GM23338 (cell line): ENCODE results near the gene ELAVL3. TPM values are rescaled to one million over a fixed set of nuclear protein-coding genes. Genes with fewer than 3 reads are reported as not detected.
A peak's percentile ranks its signal among the peaks of the same experiment; 100 is the strongest.

Experiments
- ATAC-seq: fragments of 200-7000 bp; cut with Tn5 transposase; 3 replicates; pipeline ENCODE4 v1.9.1; 2020
- DNase-seq: peaks from one replicate; pipeline ENCODE4 v3.0.0-alpha.2; 2015; ENCODE audit warnings: low spot score
- H2AFZ ChIP-seq: fragments of 200-600 bp; sonication (generic); 2 replicates; pipeline ENCODE4 v1.8.0; 2016; ENCODE audit warnings: antibody characterized with exemption, mild to moderate bottlenecking, moderate library complexity
- H3F3A ChIP-seq: fragments of 200-600 bp; sonication (generic); replicated peaks from 2 replicates; pipeline ENCODE4 v1.8.0; 2017; ENCODE audit warnings: antibody characterized with exemption, mixed run types, low read depth
- H3K27ac ChIP-seq: fragments of 200-600 bp; sonication (generic); 2 replicates; pipeline ENCODE4 v1.6.1; 2016; ENCODE audit warnings: low read depth
- H3K27me3 ChIP-seq: fragments of 200-600 bp; sonication (generic); 2 replicates; pipeline ENCODE4 v1.8.0; 2016; ENCODE audit warnings: mild to moderate bottlenecking, mixed run types, moderate library complexity; ENCODE audit not compliant: insufficient read depth
- H3K36me3 ChIP-seq: fragments of 200-600 bp; sonication (generic); 2 replicates; pipeline ENCODE4 v1.8.0; 2016; ENCODE audit warnings: mild to moderate bottlenecking; ENCODE audit not compliant: insufficient read depth
- H3K4me1 ChIP-seq: fragments of 200-600 bp; sonication (generic); 2 replicates; pipeline ENCODE4 v1.8.0; 2016; ENCODE audit warnings: mild to moderate bottlenecking, moderate library complexity; ENCODE audit not compliant: insufficient read depth
- H3K4me2 ChIP-seq: fragments of 200-600 bp; sonication (generic); 2 replicates; pipeline ENCODE4 v1.7.1; 2017; ENCODE audit warnings: mixed run types
- H3K4me3 ChIP-seq: fragments of 200-600 bp; sonication (generic); 2 replicates; pipeline ENCODE4 v1.6.1; 2016; ENCODE audit warnings: mixed run types
- H3K79me2 ChIP-seq: fragments of 200-600 bp; sonication (generic); replicated peaks from 2 replicates; pipeline ENCODE4 v1.8.0; 2017; ENCODE audit warnings: mild to moderate bottlenecking; ENCODE audit not compliant: insufficient read depth
- H3K9me2 ChIP-seq: fragments of 200-600 bp; sonication (generic); 2 replicates; pipeline ENCODE4 v1.8.0; 2017; ENCODE audit not compliant: insufficient read depth
- H4K20me1 ChIP-seq: fragments of 200-600 bp; sonication (generic); replicated peaks from 2 replicates; pipeline ENCODE4 v1.8.0; 2017; ENCODE audit warnings: mild to moderate bottlenecking; ENCODE audit not compliant: insufficient read depth
- H3K27ac Mint-ChIP-seq: 2 replicates; pipeline ENCODE4 v1.8.0; 2020; ENCODE audit warnings: inconsistent platforms, mild to moderate bottlenecking, moderate library complexity, mixed read lengths
- H3K27me3 Mint-ChIP-seq: 3 replicates; pipeline ENCODE4 v1.8.0; 2022; ENCODE audit warnings: low read depth, mild to moderate bottlenecking, moderate library complexity, mixed read lengths, inconsistent platforms; ENCODE audit not compliant: insufficient read depth, poor library complexity
- H3K36me3 Mint-ChIP-seq: 3 replicates; pipeline ENCODE4 v1.8.0; 2021; ENCODE audit warnings: low read depth, mild to moderate bottlenecking, inconsistent platforms, moderate library complexity, mixed read lengths
- H3K4me1 Mint-ChIP-seq: 3 replicates; pipeline ENCODE4 v1.8.0; 2020; ENCODE audit warnings: mild to moderate bottlenecking, inconsistent platforms, mixed read lengths
- H3K4me3 Mint-ChIP-seq: 3 replicates; pipeline ENCODE4 v1.8.0; 2021; ENCODE audit warnings: moderate library complexity, mild to moderate bottlenecking, inconsistent platforms, mixed read lengths
- H3K9me3 Mint-ChIP-seq: 3 replicates; pipeline ENCODE4 v1.8.0; 2020; ENCODE audit warnings: moderate library complexity, mild to moderate bottlenecking, inconsistent platforms, mixed read lengths
- CREB1 ChIP-seq: fragments of 250-450 bp; sonication (Bioruptor Pico); IDR thresholded peaks from 2 replicates; pipeline ENCODE4 v1.5.0; 2020; ENCODE audit warnings: low read depth, mild to moderate bottlenecking, moderate library complexity
- ETS1 ChIP-seq: IDR thresholded peaks from 2 replicates; pipeline ENCODE4 v1.6.1; 2016; ENCODE audit warnings: antibody characterized with exemption
- EZH2 ChIP-seq: fragments of 200-600 bp; sonication (generic); IDR thresholded peaks from one replicate; pipeline ENCODE4 v1.8.0; 2017; ENCODE audit warnings: antibody characterized with exemption, mild to moderate bottlenecking, low read depth; ENCODE audit not compliant: unreplicated experiment
- EZH2phosphoT487 ChIP-seq: fragments of 200-600 bp; sonication (generic); IDR thresholded peaks from one replicate; pipeline ENCODE4 v1.8.1; 2018; ENCODE audit warnings: antibody characterized with exemption; ENCODE audit not compliant: unreplicated experiment
- JUNB ChIP-seq: IDR thresholded peaks from one replicate; pipeline ENCODE4 v1.6.1; 2016; ENCODE audit warnings: antibody characterized with exemption; ENCODE audit not compliant: unreplicated experiment
- POLR2AphosphoS5 ChIP-seq: IDR thresholded peaks from 2 replicates; pipeline ENCODE4 v1.6.1; 2016; ENCODE audit warnings: antibody characterized with exemption, low read depth
- STAT1 ChIP-seq: IDR thresholded peaks from one replicate; pipeline ENCODE4 v1.6.1; 2016; ENCODE audit warnings: antibody characterized with exemption; ENCODE audit not compliant: unreplicated experiment
- ZNF114 ChIP-seq: fragments of 250-450 bp; sonication (Bioruptor Pico); IDR thresholded peaks from 2 replicates; pipeline ENCODE4 v1.5.0; 2020; ENCODE audit warnings: mild to moderate bottlenecking, moderate library complexity
- polyA plus RNA-seq: library from polyadenylated mRNA; unstranded; fragments of >200 nt; fragmentation: Nextera tagmentation; extraction: Ambion mirVana; gene quantifications from 2 replicates; pipeline ENCODE4 v1.2.1, GENCODE V29; 2016
- total RNA-seq: library from RNA; depleted of rRNA; stranded (reverse); fragments of >200 nt; shearing (Covaris generic); gene quantifications from 2 replicates; pipeline ENCODE4 v1.2.3, GENCODE V29; 2014
- TF ChIP-seq, protein P1 (sequence below): IDR thresholded peaks from one replicate; pipeline ENCODE4 v1.6.1; 2018; ENCODE audit warnings: antibody characterized with exemption; ENCODE audit not compliant: unreplicated experiment
- TF ChIP-seq, protein P2 (sequence below), 2 experiments: fragments of 200-600 bp in 1 of 2; sonication (generic) in 1 of 2; conservative IDR thresholded peaks; 2 replicates each; pipeline versions ENCODE4 v1.5.1 to v1.6.1; 2016 to 2017; ENCODE audit warnings: antibody characterized with exemption in 2 of 2, low read depth in 2 of 2, mild to moderate bottlenecking in 2 of 2, moderate library complexity in 1 of 2

The ELAVL3 gene
- total and polyA plus RNA-seq, 2 experiments from 2014 or later: 0.45 to 1.2 TPM

DNA sequence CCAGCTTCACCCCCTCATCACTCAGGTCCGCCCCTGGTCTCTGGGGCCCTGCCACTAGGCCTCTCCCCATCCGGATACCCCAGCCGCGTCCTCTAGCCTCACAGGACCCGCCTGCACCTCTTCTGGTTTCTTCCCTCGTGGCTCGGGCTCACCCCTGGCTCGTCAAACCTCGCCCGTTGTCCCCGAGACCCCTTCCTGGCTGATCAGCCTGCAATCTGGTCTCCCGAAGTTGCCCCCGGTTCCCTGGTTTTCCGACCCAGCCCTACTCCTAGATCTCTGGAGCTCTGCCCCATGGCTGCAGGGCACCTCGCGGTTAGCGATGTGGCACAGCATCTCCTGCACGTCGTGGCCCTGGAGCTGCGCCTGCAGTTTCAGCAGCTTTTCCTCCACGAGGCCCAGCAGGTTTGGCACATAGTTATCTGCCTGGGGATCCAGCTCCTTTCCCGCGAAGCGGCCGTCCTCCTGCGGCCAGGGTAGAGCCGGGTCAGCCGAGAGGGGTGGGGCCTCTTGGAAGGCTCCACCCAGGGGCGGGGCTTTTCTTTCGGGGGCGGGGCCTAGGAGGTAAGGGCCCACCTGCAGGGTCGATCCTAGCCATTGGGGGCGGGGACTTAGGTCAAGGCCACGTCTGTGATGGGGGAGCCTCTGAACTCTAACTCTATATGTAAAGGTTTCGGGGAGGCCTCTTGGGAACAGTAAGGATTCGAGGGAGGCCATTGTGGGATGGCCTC, 59.3 kb downstream of the ELAVL3 start:
- Mint-ChIP-seq H3K9me3 (peaks cover 2% of the 10 kb centered on the region; the same call in 1 of the 3 replicates), H3K27ac (peak overlapping the region; percentile 93), H3K27me3 (peaks cover 47% of the 10 kb centered on the region), H3K36me3 (peaks cover 1% of the 10 kb centered on the region; the same call in 1 of the 3 replicates), H3K4me3 (peak overlapping the region; percentile 82), H3K4me1 (peaks cover 19% of the 10 kb centered on the region)
- Histone ChIP-seq H4K20me1 (no peaks in the 10 kb centered on the region), H3K36me3 (no peaks in the 10 kb centered on the region), H3K9me2 (no peaks in the 10 kb centered on the region), H3K4me2 (peak overlapping the region; percentile 100), H3K79me2 (no peaks in the 10 kb centered on the region), H3K4me1 (peaks cover 33% of the 10 kb centered on the region), H3K27me3 (peaks cover 45% of the 10 kb centered on the region), H3K4me3 (peak overlapping the region; percentile 90), H3F3A (peaks cover 23% of the 10 kb centered on the region), H3K27ac (peak overlapping the region; percentile 63; the same call in 1 of the 2 replicates), H2AFZ (peak overlapping the region; percentile 92)
- DNase-seq: peak; percentile 94
- TF ChIP-seq EZH2 (no peak), CREB1 (CRISPR knock-in tag) (no peak), POLR2AphosphoS5 (peak; percentile 48)
- peak; percentile 20 for ATAC-seq

DNA sequence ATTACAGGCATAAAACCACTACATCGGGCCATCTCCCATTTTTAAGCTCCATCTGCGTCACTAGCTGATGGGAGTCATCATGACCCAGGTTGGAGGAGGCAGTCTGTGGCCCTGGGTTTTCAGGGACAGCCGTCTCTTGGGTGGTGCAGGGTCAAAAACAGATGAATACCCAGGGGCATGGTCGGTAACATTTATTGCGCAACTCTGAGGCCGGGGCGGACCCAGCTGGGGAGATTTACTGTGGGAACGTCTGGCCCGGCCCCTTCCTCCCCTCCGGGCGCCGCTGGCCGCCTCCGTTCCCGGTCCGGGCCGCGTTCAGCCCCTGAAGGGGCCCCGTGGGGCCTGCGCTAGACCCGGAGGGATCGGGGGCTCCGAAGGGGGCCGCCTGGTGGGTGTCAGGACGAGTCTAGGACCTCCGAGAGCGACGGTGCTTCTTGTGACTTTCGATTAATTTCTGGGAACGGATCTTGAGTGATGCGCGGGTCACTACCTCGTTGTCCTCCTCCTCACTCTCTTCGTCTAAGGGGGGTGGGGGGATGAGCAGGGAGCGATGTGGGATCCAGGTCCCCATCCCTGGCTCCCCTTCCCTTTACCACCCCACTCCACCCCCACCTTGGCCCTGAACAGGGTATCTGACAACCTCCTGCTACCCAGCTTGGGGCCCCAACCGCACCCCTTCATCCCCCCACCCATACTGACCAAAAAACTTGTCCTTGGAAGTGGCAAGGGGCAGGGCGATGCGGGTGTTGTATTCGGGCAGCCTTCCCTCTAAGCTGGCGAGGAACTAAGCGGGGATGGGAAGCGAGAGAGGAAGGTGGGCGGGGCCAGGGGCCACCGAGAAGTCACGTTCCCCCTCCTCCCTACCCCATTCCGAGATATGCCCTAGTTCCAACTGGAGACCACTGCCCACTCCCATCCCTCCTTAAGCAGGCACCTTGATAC, 60.1 kb downstream of the ELAVL3 start:
- Mint-ChIP-seq H3K36me3 (peaks cover 5% of the 10 kb centered on the region), H3K4me1 (peaks cover 22% of the 10 kb centered on the region), H3K27me3 (peaks cover 42% of the 10 kb centered on the region), H3K27ac (no peak overlapping the region), H3K4me3 (peak overlapping the region; percentile 82), H3K9me3 (peaks cover 2% of the 10 kb centered on the region; the same call in 1 of the 3 replicates)
- TF ChIP-seq ZNF114 (no peak), POLR2AphosphoS5 (peak; percentile 57), JUNB (no peak), ETS1 (no peak), EZH2phosphoT487 (no peak), STAT1 (no peak)
- TF ChIP-seq, protein P1, sequence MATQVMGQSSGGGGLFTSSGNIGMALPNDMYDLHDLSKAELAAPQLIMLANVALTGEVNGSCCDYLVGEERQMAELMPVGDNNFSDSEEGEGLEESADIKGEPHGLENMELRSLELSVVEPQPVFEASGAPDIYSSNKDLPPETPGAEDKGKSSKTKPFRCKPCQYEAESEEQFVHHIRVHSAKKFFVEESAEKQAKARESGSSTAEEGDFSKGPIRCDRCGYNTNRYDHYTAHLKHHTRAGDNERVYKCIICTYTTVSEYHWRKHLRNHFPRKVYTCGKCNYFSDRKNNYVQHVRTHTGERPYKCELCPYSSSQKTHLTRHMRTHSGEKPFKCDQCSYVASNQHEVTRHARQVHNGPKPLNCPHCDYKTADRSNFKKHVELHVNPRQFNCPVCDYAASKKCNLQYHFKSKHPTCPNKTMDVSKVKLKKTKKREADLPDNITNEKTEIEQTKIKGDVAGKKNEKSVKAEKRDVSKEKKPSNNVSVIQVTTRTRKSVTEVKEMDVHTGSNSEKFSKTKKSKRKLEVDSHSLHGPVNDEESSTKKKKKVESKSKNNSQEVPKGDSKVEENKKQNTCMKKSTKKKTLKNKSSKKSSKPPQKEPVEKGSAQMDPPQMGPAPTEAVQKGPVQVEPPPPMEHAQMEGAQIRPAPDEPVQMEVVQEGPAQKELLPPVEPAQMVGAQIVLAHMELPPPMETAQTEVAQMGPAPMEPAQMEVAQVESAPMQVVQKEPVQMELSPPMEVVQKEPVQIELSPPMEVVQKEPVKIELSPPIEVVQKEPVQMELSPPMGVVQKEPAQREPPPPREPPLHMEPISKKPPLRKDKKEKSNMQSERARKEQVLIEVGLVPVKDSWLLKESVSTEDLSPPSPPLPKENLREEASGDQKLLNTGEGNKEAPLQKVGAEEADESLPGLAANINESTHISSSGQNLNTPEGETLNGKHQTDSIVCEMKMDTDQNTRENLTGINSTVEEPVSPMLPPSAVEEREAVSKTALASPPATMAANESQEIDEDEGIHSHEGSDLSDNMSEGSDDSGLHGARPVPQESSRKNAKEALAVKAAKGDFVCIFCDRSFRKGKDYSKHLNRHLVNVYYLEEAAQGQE: no peak
- TF ChIP-seq, protein P2, sequence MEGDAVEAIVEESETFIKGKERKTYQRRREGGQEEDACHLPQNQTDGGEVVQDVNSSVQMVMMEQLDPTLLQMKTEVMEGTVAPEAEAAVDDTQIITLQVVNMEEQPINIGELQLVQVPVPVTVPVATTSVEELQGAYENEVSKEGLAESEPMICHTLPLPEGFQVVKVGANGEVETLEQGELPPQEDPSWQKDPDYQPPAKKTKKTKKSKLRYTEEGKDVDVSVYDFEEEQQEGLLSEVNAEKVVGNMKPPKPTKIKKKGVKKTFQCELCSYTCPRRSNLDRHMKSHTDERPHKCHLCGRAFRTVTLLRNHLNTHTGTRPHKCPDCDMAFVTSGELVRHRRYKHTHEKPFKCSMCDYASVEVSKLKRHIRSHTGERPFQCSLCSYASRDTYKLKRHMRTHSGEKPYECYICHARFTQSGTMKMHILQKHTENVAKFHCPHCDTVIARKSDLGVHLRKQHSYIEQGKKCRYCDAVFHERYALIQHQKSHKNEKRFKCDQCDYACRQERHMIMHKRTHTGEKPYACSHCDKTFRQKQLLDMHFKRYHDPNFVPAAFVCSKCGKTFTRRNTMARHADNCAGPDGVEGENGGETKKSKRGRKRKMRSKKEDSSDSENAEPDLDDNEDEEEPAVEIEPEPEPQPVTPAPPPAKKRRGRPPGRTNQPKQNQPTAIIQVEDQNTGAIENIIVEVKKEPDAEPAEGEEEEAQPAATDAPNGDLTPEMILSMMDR (conservative IDR thresholded peaks at IDR 0.05; ENCODE audit: low read depth in 2 of 2): no peak
- DNase-seq: peak; percentile 86
- Histone ChIP-seq H3K9me2 (no peaks in the 10 kb centered on the region), H3K4me1 (peaks cover 33% of the 10 kb centered on the region), H3F3A (peaks cover 21% of the 10 kb centered on the region), H3K27me3 (peaks cover 45% of the 10 kb centered on the region), H2AFZ (peak overlapping the region; percentile 92), H3K4me2 (peak overlapping the region; percentile 100), H3K4me3 (peak overlapping the region; percentile 90), H3K36me3 (no peaks in the 10 kb centered on the region), H4K20me1 (no peaks in the 10 kb centered on the region), H3K79me2 (no peaks in the 10 kb centered on the region), H3K27ac (0 out of 2 replicates have a peak overlapping the region, but pooled peaks have one; percentile 63)
- peak; percentile 8 for ATAC-seq
